ENCODE results near the gene CHRD.

GRCh38 chr3:184350618-184351017 is 29.2 kb upstream of the CHRD start:
- TF ChIP-seq CTCF (conservative IDR thresholded peaks at IDR 0.05; ENCODE audit: low read depth, low read length) (no peak), EZH2 (IDR thresholded peaks at IDR 0.05; ENCODE audit: low read length, unreplicated experiment) (no peak)
